ENCODE measurements around the gene ARPC5L.

- TF ChIP-seq CBFA2T2 (conservative IDR thresholded peaks at IDR 0.05): no peak
- TF ChIP-seq CHAMP1 (IDR thresholded peaks at IDR 0.05): no peak
- TF ChIP-seq CTCF (IDR thresholded peaks at IDR 0.05 in 2 of 3, conservative IDR thresholded peaks at IDR 0.05 in 1 of 3; ENCODE audit: insufficient read depth in 2 of 3, low read depth in 1 of 3, low read length in 3 of 3): no peak
- TF ChIP-seq DLX4 (CRISPR knock-in tag; IDR thresholded peaks at IDR 0.05): no peak
- no peak for TF ChIP-seq ZNF165 (CRISPR knock-in tag; IDR thresholded peaks at IDR 0.05; ENCODE audit: borderline replicate concordance)
- no peak for TF ChIP-seq SIN3B (IDR thresholded peaks at IDR 0.05; ENCODE audit: low read depth)
- TF ChIP-seq POLR2AphosphoS2 (IDR thresholded peaks at IDR 0.05; ENCODE audit: low read length): no peak
- no peak for TF ChIP-seq RNF2 (IDR thresholded peaks at IDR 0.05)
- no peak for TF ChIP-seq SETDB1 (IDR thresholded peaks at IDR 0.05; ENCODE audit: low read length)
- no peak for TF ChIP-seq MIER1 (IDR thresholded peaks at IDR 0.05; ENCODE audit: low read depth)
- no peak for TF ChIP-seq MECOM (CRISPR knock-in tag; IDR thresholded peaks at IDR 0.05)
- no peak for TF ChIP-seq USF1 (CRISPR knock-in tag; IDR thresholded peaks at IDR 0.05)
- TF ChIP-seq ZNF311 (CRISPR knock-in tag; IDR thresholded peaks at IDR 0.05): no peak
- TF ChIP-seq FOXO4 (CRISPR knock-in tag; IDR thresholded peaks at IDR 0.05): no peak
Observed at GRCh38 chr9:124813041-124813440, 48.9 kb upstream of the ARPC5L start.
